NCI-H2171 treated with DMSO at 0.1 percent for 48 hours (cell line): ENCODE results near the gene PPP1R13B.
"Not testable (repeated sequence)": the region's sequence is repeated elsewhere in the genome, so short reads cannot be mapped to it uniquely, and the experiment has no call there.

Experiments used
- DNase-seq: peaks from one replicate; lab custom pipeline; 2025; lab: John Stamatoyannopoulos, UW

PPP1R13B gene

GRCh38 chr14:103699261-103699661 lies 148.1 kb downstream of the PPP1R13B start:
- no peak for DNase-seq

DNA sequence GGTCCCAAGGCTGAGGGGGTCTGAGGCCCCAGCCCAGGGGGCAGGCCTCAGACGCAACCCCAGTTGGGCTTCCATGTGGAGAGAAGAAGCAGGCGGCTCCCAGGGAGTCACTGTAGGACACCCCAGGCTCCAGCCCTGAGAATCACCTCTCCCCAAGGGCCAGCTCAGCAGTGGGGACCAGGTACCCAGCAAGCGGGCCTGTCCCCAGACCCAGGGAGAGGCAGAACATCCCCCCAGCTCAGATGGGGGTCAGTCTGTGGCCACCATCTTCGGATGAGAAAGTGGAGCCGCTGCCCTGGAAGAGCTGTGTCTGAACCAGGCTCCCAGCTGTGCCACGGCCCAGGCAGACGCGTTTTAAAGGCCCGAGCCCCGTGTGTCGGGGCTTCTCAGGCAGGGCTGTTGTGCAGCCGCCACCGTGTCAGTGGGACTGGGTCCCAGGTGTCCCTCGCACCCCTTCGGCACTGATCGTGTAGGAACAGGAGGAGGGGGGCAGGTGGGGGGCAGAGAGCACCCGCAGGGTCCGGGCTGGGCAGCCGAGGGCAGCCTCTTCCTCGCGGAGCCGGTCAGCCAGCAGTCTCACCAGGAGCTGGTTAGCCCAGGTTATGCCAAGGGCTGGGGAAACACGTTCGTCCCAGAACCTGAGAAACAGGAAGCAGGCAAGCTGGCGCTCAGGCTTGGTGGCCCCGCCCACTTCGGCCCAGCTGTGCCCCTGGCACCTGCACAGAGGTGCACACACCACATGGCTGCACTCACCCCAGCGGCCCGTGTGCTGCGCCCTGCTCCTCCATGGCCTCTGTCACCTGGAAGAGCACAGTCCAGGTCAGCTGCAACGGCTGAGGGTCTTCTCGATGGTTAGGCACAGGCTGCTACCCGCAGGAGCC lies 148.8 kb downstream of the PPP1R13B start:
- peak; percentile 47 for DNase-seq

DNA sequence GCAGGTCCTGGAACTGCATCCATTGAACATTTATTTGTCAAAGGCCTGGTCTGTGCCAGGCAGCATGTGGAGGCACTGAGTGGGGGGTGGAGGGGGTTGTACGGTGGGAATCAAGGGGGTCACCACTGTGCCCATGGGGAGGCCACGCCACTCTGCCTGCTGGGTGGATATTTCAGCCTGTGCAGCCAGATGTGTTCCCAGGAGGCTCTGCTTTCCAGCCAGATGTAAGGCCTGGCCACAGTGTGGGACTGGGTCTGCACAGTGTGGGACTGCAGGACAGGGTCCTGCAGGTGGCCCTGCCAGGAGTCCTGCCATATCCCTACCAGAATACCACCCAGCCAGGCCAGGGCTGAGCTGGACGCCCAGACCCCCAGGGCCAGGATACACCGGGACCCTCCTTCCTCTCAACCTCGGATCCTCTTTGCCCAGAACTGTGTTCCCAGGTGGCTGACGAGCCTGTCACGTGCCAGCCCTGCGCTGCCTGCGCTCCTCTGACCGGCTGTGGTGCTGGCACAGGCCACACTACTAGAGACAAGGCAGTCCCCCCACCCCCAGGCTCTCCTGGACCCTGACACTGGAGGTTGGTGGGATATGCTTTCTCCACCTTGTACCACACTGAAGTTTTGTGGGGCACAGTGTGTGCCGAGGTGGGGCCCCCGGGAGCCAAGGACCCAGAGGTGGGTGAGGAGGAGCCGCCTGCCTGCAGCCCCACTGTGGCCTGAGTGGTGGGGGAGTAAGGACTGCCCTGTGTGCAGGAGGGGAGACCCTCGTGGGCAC lies 149.6 kb downstream of the PPP1R13B start:
- no peak for DNase-seq

- peak; percentile 15 for DNase-seq
Observed at GRCh38 chr14:103697206-103697602, 150.2 kb downstream of the PPP1R13B start.

GRCh38 chr14:103696466-103697071 lies 150.8 kb downstream of the PPP1R13B start:
- DNase-seq = no peak

DNA sequence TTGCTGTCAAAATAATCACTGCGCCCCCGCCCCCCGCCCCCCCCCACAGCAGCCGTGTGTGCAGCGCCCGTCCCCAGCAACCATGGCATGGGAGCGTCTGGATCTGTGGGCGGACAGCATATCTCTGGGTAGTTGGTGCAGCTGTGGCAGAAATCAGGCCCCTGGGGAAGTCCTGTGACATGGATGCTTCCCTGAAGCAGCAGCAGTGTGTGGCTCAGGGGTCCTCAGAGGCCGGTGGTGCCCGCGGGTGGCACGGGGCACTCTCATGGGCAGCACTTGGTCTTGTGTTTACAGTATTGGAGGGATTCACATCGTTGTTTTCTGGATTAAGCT lies 151.3 kb downstream of the PPP1R13B start:
- peak; percentile 51 for DNase-seq

DNA sequence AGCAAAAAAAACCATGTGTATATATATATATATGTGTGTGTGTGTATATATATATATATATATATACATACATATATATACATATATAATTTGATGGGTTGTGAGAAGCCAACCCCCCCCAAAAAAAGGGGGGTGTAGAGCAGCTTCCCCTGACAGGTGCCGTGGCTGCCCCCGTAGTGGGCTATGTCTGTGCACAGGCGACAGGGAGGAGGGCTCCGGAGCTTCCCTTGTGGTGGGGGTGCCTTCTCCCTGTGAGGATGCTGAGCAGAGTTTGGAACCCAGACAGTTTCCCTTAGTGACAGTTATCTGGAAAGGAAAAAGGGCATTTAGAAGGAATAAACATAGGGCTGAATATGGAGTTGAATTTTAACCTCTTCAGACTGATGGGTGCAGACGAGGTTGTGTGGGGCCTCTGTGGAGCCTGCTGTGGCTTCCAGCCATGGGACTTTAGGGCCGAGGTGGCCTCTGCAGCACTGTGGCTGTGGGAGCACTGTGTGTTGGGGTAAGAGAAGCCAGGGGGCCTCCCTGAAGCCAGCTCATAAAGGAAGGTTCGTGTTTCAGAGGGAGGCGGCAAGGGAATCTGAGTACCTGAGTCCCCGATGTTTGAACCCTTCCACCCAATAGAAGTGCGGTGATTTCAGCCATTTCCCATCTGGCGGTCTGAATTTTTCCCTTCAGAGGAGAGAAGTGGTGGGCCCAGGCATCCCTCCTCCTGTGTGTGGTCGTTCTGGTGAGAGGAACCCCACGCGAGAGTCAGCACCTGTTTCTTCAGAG lies 151.9 kb downstream of the PPP1R13B start:
- peak; percentile 62 for DNase-seq

DNA sequence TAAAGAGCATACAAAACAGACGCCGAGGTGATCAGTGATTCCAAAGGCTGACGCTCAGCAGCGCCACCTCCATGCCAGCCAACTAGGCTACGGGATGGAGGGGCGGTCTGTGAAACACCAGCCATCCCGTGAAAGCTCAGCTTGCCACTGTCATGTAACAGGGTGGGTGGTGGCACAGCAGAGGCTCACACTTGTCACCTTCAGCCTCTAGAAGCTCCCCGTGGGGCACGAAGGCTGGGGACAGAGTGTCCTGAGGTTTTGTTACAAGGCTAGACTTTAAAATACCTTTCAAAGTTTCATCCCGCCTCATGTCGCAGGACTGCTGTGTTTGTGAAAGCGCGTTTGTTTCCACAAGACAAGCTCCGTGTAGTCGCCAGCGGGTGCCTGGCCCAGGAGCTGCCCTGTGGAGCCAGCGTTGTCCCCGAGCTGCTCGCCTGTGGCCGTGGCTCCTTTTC lies 152.8 kb downstream of the PPP1R13B start:
- no peak for DNase-seq

DNA sequence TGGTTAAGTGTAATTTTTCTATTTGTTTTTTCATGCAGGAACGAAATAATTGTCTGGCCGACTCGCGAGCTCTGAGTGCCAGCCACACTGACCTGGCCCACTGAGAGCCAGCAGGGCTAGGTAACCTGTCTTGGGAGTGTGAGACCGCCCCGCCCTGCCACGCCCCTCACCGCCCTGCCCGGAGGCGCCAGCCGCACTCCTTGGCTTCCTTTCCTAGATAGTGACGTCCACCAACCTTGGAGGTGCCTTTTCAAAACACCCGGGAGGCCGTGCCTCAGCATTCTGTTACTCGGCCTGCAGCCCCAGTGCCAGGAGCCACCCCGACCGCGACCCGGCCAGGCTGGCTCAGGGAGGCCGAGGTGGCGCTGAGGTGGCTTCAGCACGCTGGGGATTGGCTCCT lies 153.9 kb downstream of the PPP1R13B start:
- DNase-seq = no peak

- no peak for DNase-seq
Observed at GRCh38 chr14:103692871-103693270, 154.5 kb downstream of the PPP1R13B start.

- no peak for DNase-seq
Observed at GRCh38 chr14:103692159-103692558, 155.2 kb downstream of the PPP1R13B start.

- not testable (repeated sequence) for DNase-seq
Observed at GRCh38 chr14:103691655-103692054, 155.7 kb downstream of the PPP1R13B start.

- DNase-seq = no peak
Observed at GRCh38 chr14:103690332-103690731, 157.0 kb downstream of the PPP1R13B start.

DNA sequence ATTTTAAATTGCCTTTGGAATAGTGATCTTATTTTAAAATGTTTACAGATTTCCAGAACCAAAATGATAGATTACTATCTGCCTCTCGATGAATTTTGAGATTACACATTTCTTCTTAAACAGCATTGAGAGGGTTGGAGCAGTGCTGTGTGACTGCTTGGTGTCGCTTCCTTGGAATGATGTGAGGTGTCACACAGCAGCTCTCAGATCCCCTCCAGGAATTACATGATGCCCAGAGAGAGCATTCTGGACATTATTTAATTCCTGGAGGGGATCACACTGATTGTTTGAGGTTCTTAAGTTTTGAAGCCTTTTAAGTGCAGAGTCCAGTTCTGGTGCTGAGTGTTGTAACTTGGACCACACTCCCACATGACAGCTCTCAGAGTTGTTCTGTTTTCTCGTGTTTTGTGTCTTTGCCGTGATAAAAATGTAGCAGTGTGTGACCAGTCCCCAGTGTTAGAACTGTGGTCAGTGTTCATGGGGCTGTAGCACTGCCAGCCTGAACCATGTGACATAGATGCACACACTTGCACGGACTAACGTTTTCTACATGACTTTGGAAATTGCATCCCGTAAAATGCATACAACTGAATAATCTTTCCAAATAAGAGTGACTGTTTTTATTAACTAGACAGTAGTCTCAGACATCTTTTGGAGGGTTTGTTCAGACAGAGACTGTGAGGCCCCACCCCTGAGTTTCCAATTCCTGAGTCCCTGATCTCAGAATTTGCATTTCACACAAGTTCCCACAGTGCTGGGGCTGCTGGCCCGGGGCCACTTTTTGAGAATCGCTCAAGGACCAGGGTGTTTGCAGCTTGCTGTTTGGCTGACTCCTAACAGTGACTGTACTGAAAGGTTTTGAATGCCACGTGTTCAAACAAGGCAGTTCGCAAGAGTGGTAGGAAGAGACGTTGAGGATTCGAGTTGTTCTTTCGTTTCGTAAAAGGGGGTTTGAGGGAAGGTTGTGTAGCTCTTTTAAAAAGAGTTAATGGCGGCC lies 158.2 kb downstream of the PPP1R13B start:
- no peak for DNase-seq

DNA sequence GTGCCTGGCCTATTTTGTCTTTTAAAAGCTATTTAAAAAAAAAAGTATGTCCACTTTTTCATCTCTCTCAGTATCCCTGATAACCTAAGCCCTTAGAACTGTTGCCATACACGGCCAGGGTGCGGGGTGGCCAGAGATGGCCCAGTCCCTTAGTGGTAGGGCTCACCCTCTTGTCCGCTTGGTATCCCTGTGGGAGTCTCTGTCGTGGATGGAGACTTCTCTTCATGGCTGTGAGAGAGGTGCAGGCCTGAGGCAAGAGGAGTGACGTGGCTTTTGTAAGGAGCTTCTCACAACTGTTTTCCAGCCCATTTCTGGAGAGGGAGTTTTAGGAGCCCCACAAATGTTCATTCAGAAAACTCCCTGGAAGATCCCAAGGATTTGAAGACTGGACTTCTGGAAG lies 158.9 kb downstream of the PPP1R13B start:
- no peak for DNase-seq

DNA sequence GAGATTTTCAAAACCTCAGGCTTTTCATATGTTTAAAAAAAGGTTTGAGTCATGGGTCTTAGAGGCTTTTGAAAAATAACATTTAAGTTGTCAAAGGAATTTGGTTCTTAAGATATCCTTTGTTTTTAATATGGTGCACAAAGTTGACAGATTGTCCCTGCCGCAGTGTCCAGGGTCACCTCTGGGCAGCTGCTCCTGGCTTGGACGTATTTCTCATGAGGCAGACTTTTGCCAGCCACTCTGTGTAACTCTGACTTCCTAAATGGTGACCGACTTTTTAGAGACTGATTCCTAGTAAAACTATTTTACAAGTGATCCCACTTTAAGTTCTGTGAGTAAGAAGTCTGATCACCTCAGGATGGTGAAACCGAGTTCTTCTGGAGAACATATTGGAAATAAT lies 159.7 kb downstream of the PPP1R13B start:
- no peak for DNase-seq

- no peak for DNase-seq
Observed at GRCh38 chr14:103686831-103687485, 160.4 kb downstream of the PPP1R13B start.

DNA sequence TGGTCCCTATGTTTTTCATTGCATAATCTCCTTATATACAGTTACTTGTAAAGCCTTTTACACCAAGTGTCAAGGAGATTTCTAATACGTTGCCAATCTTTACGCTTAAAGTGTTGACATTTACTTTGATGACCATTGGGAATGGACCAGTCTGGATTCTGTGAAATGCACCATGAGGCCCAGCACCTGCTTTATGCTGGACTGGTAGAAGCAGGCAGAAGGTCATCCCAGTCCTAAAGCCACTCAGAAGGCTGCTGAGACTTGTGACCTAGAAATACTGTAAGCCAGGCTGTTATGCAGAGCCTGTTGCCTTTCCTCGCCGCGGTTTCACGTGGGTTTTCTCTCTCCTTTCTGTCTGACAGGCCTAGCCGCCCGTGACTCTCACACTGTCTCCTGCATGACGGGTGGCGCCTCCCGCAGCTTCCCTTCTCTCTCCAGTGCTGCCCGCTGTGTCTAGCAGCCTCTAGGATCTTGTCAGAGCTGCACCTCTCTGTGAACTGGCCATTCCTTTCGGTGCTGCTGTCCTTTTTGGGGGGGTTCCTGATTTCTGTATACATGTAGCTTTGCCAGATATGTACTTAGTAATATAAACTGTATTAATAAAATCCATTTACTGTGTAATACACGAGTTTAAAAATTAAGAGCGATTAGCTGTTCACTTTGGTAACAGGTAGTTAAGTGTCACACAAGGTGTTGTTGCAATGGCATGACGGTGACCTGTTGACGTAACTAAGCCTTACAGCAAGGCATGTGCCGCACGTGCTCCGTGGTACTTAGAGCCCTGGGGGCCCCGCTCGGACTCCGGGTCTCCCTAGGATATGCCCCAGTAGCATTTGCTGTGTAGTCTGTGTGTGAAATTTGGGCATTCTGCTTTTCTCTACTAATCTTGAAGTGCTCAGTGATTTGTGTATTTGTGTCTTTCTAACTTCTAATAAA lies 161.8 kb downstream of the PPP1R13B start:
- DNase-seq = no peak

GRCh38 chr14:103684871-103685270 lies 162.5 kb downstream of the PPP1R13B start:
- DNase-seq = no peak
